ENCODE measurements around the gene IL1R2. TPM values are rescaled to one million over a fixed set of nuclear protein-coding genes. Genes with fewer than 3 reads are reported as not detected.

IL1R2 gene
- total RNA-seq, 2 donors from 2014 or later = 6.9 to 11.4 TPM

- H3K4me3 ChIP-seq = no peak overlapping the region
- intact Hi-C loops (cut with DNase I) = loop anchor here (10.0 kb wide), 1 partner anchor 330 kb away; the partner anchor contains the start of gene IL18R1
- peak overlapping the region in 1 of 2 donors; percentile 2 for H3K27ac ChIP-seq
- 96% methylated on average over 12 of the region's 12 CpGs for WGBS
- no peak for DNase-seq (ENCODE audit: low spot score)
- no peaks in the 10 kb centered on the region for H3K36me3 ChIP-seq
- peaks cover 3% of the 10 kb centered on the region for H3K4me1 ChIP-seq (replicated peaks)
- H3K27me3 ChIP-seq (replicated peaks; ENCODE audit: insufficient read depth) = no peaks in the 10 kb centered on the region
- no peaks in the 10 kb centered on the region for H3K9me3 ChIP-seq
- TF ChIP-seq, protein P1, sequence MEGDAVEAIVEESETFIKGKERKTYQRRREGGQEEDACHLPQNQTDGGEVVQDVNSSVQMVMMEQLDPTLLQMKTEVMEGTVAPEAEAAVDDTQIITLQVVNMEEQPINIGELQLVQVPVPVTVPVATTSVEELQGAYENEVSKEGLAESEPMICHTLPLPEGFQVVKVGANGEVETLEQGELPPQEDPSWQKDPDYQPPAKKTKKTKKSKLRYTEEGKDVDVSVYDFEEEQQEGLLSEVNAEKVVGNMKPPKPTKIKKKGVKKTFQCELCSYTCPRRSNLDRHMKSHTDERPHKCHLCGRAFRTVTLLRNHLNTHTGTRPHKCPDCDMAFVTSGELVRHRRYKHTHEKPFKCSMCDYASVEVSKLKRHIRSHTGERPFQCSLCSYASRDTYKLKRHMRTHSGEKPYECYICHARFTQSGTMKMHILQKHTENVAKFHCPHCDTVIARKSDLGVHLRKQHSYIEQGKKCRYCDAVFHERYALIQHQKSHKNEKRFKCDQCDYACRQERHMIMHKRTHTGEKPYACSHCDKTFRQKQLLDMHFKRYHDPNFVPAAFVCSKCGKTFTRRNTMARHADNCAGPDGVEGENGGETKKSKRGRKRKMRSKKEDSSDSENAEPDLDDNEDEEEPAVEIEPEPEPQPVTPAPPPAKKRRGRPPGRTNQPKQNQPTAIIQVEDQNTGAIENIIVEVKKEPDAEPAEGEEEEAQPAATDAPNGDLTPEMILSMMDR (IDR thresholded peaks at IDR 0.05) = no peak
- TF ChIP-seq POLR2A (IDR thresholded peaks at IDR 0.05) = no peak
Measured at GRCh38 chr2:102024410-102024809, 32.6 kb downstream of the IL1R2 start.

DNA sequence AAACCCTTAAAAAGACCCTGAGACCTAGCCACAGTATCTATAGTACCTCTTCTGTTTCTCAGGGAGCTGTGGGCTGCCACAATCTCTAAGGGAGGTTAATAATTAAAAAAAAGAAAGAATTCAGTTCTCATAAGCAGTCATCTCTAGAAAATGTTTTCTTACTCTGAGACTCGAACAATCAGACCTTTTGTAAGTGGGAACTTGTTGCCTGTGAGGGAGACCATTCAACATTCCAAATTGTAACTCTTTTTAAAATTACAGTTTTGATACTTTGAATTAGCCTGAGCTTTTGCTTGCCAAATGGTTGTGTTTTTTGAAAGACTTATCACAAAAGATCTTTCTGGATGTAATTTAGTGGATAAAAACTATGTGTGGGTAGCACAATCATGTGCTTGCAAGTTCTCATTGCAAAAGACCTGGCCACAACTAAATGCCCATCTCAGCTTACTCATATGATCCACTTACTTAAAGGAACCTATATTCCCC is 33.3 kb downstream of the IL1R2 start:
- no peak overlapping the region for H3K4me3 ChIP-seq
- no peak overlapping the region for H3K27ac ChIP-seq
- WGBS = 27% methylated on average over 1 of the region's 1 CpG
- H3K36me3 ChIP-seq = no peaks in the 10 kb centered on the region
- DNase-seq (ENCODE audit: low spot score) = no peak
- no peaks in the 10 kb centered on the region for H3K9me3 ChIP-seq
- H3K27me3 ChIP-seq (replicated peaks; ENCODE audit: insufficient read depth) = no peaks in the 10 kb centered on the region
- intact Hi-C loops (cut with DNase I) = loop anchor here (5.0 to 10.0 kb wide), 2 partner anchors 37 to 330 kb away; partner anchors contain the start of gene IL18R1
- TF ChIP-seq POLR2AphosphoS5 (IDR thresholded peaks at IDR 0.05) = peak; percentile 40
- TF ChIP-seq, protein P1 (IDR thresholded peaks at IDR 0.05) = no peak
- peaks cover 3% of the 10 kb centered on the region for H3K4me1 ChIP-seq (replicated peaks)

GRCh38 chr2:102025583-102026267 is 34.0 kb downstream of the IL1R2 start:
- no peaks in the 10 kb centered on the region for H3K36me3 ChIP-seq
- no peaks in the 10 kb centered on the region for H3K9me3 ChIP-seq
- no peak for TF ChIP-seq POLR2A (IDR thresholded peaks at IDR 0.05)
- TF ChIP-seq, protein P1 (IDR thresholded peaks at IDR 0.05) = no peak
- TF ChIP-seq POLR2AphosphoS5 (IDR thresholded peaks at IDR 0.05) = no peak
- no peak for DNase-seq (ENCODE audit: low spot score)
- H3K4me3 ChIP-seq = no peak overlapping the region
- 84% methylated on average over 6 of the region's 6 CpGs for WGBS
- intact Hi-C loops (cut with DNase I) = loop anchor here (5.0 to 10.0 kb wide), 2 partner anchors 37 to 329 kb away; partner anchors contain the start of gene IL18R1
- H3K27ac ChIP-seq = no peak overlapping the region
- H3K4me1 ChIP-seq (replicated peaks) = peaks cover 3% of the 10 kb centered on the region
- no peaks in the 10 kb centered on the region for H3K27me3 ChIP-seq (replicated peaks; ENCODE audit: insufficient read depth)

DNA sequence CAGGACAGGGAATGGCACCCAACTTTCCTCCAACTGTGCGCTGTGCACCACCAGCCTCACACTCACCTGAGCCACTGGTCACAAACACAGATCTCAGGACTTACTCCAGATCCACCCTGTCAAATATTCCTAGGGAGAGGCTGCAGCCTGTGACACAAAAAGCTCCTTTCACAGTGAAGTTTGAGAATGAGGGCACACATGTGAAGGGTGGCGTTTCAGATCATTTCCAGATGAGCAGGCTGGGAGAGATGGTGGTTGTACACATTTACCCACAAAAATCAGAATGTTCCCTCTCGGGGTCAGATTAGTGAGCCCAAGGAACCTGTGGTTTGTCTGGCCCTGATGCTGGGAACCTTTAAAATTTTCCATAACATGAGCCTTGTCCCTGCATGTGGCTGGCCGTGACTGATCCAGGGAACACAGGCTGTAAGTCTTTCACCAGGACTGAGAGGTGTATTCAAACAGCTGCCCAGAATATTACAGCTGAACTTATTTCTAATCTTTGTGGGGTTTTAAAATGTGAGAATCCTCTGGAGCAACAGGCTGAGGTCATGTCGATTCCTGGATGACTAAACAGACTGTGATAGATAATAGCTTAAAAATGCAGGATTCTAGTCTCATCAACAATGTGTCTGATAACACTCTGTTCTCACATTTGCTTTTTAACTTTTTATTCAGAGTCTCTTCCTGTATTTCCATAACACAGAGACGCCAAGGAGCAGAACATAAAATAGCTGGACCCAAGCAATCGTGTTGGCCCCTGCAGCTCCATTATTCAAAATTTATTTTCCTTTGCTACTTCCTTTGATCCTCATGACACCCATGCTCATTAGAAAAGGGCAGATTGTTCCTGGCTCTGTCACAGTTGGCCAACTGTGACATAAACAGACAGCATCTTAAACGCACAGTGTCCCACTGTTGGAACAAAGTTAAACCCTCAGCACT is 35.5 kb downstream of the IL1R2 start:
- H3K27me3 ChIP-seq (replicated peaks; ENCODE audit: insufficient read depth) = no peaks in the 10 kb centered on the region
- no peak for DNase-seq (ENCODE audit: low spot score)
- no peak overlapping the region for H3K4me3 ChIP-seq
- intact Hi-C loops (cut with DNase I) = loop anchor here (5.0 to 10.0 kb wide), 2 partner anchors 35 to 327 kb away; partner anchors contain the start of gene IL18R1
- peak overlapping the region; percentile 71 to 72 for H3K27ac ChIP-seq
- H3K36me3 ChIP-seq = no peaks in the 10 kb centered on the region
- no peaks in the 10 kb centered on the region for H3K9me3 ChIP-seq
- TF ChIP-seq POLR2AphosphoS5 (IDR thresholded peaks at IDR 0.05) (peak; percentile 62), POLR2A (IDR thresholded peaks at IDR 0.05) (no peak)
- 28% methylated on average over 8 of the region's 8 CpGs for WGBS
- H3K4me1 ChIP-seq (replicated peaks) = no peaks in the 10 kb centered on the region

- H3K27ac ChIP-seq = peak overlapping the region; percentile 71 to 72
- no peak for DNase-seq (ENCODE audit: low spot score)
- H3K36me3 ChIP-seq = no peaks in the 10 kb centered on the region
- intact Hi-C loops (cut with DNase I) = loop anchor here (5.0 to 10.0 kb wide), 2 partner anchors 34 to 326 kb away; partner anchors contain the start of gene IL18R1
- H3K27me3 ChIP-seq (replicated peaks; ENCODE audit: insufficient read depth) = no peaks in the 10 kb centered on the region
- no peak for TF ChIP-seq POLR2AphosphoS5 (IDR thresholded peaks at IDR 0.05)
- TF ChIP-seq POLR2A (IDR thresholded peaks at IDR 0.05) = no peak
- TF ChIP-seq, protein P1 (IDR thresholded peaks at IDR 0.05) = no peak
- no peaks in the 10 kb centered on the region for H3K9me3 ChIP-seq
- peaks cover 5% of the 10 kb centered on the region for H3K4me1 ChIP-seq (replicated peaks)
- no peak overlapping the region for H3K4me3 ChIP-seq
Measured at GRCh38 chr2:102028470-102028869, 36.7 kb downstream of the IL1R2 start.

Measured in prostate gland (tissue), 2 donors.